Right atrium auricular region (tissue), 2 donors: ENCODE data around the gene ANKRD22. TPM values are rescaled to one million over a fixed set of nuclear protein-coding genes. Genes with fewer than 3 reads are reported as not detected.

ENCODE experiments used
- DNase-seq: peaks from one replicate; pipeline ENCODE4 v3.0.0-alpha.2; 2019; ENCODE audit warnings: low spot score
- H3K27ac ChIP-seq, 2 donors: fragments of 200-600 bp; sonication (generic); 1 replicate in 1 of 2; 2 replicates in 1 of 2; pipeline ENCODE4 v1.5.1; 2016 to 2019
- H3K27me3 ChIP-seq, 2 donors: fragments of 200-600 bp; sonication (generic); one replicate each; pipeline versions ENCODE4 v1.5.1 to v1.6.0; 2017 to 2019
- H3K36me3 ChIP-seq: fragments of 200-600 bp; sonication (generic); one replicate; pipeline ENCODE4 v1.5.1; 2016
- H3K4me1 ChIP-seq, 2 donors: fragments of 200-600 bp; sonication (generic); one replicate each; pipeline versions ENCODE4 v1.5.1 to v1.6.0; 2017 to 2019
- H3K4me3 ChIP-seq, 2 donors: fragments of 200-600 bp; sonication (generic); 1 replicate in 1 of 2; 2 replicates in 1 of 2; pipeline ENCODE4 v1.5.1; 2017 to 2019; ENCODE audit warnings: mild to moderate bottlenecking in 1 of 2, moderate library complexity in 1 of 2
- H3K9me3 ChIP-seq, 2 donors: fragments of 200-600 bp; sonication (generic); one replicate each; pipeline ENCODE4 v1.5.1; 2019
- total RNA-seq, 2 donors: library from RNA; depleted of rRNA; stranded (reverse); fragments of >200 nt; gene quantifications; one replicate each; pipeline ENCODE4 v1.1.0, GENCODE V29; 2016
- TF ChIP-seq, protein P1 (sequence below), 2 donors: fragments of 200-600 bp; sonication (generic); IDR thresholded peaks; one replicate each; pipeline ENCODE4 v1.5.1; 2019; ENCODE audit warnings: antibody characterized with exemption in 2 of 2

Gene ANKRD22
- total RNA-seq, 2 donors from 2014 or later, result not detected

DNA sequence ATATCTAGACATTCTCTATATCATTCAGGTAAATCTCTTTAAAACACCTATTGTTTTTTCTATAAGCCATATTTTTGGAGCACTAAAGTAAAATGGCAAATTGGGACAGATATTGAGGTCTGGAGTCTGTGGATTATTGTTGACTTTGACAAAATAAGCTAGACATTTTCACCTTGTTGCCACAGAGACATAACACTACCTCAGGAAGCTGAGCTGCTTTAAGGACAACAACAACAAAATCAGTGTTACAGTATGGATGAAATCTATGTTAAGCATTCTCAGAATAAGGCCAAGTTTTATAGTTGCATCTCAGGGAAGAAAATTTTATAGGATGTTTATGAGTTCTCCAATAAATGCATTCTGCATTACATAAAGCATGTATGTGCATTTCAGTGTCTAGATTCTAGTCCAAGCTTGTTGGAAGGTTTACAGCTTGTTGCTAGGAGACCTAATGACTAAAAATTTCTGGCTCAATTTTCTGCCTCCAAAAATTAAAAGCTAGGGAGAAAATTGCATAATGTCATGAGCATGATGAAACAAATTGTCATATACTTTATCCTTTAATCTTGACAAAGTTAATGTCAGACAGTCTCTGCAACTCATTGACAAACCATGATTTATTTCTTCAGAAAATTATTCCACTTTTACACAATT is 30.8 kb downstream of the ANKRD22 start:
- Histone ChIP-seq H3K36me3 (no peaks in the 10 kb centered on the region), H3K4me3 (no peak overlapping the region)

GRCh38 chr10:88819290-88819689 is 32.4 kb downstream of the ANKRD22 start:
- no peaks in the 10 kb centered on the region for H3K36me3 ChIP-seq
- no peak overlapping the region for H3K27ac ChIP-seq
- H3K4me1 ChIP-seq, result no peaks in the 10 kb centered on the region

More for the DNA sequence above, 30.8 kb downstream of the ANKRD22 start:
- no peak for DNase-seq
- H3K27me3 ChIP-seq, result no peaks in the 10 kb centered on the region
- H3K9me3 ChIP-seq, result no peaks in the 10 kb centered on the region
- no peaks in the 10 kb centered on the region for H3K4me1 ChIP-seq
- no peak overlapping the region for H3K27ac ChIP-seq
- TF ChIP-seq, protein P1, sequence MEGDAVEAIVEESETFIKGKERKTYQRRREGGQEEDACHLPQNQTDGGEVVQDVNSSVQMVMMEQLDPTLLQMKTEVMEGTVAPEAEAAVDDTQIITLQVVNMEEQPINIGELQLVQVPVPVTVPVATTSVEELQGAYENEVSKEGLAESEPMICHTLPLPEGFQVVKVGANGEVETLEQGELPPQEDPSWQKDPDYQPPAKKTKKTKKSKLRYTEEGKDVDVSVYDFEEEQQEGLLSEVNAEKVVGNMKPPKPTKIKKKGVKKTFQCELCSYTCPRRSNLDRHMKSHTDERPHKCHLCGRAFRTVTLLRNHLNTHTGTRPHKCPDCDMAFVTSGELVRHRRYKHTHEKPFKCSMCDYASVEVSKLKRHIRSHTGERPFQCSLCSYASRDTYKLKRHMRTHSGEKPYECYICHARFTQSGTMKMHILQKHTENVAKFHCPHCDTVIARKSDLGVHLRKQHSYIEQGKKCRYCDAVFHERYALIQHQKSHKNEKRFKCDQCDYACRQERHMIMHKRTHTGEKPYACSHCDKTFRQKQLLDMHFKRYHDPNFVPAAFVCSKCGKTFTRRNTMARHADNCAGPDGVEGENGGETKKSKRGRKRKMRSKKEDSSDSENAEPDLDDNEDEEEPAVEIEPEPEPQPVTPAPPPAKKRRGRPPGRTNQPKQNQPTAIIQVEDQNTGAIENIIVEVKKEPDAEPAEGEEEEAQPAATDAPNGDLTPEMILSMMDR (IDR thresholded peaks at IDR 0.05), result no peak

GRCh38 chr10:88813200-88813599 is 38.4 kb downstream of the ANKRD22 start:
- H3K36me3 ChIP-seq, result no peaks in the 10 kb centered on the region
- H3K27ac ChIP-seq, result no peak overlapping the region
- DNase-seq, result no peak
- no peaks in the 10 kb centered on the region for H3K9me3 ChIP-seq
- no peak overlapping the region for H3K4me3 ChIP-seq
- no peaks in the 10 kb centered on the region for H3K4me1 ChIP-seq
- no peaks in the 10 kb centered on the region for H3K27me3 ChIP-seq
- TF ChIP-seq, protein P1 (IDR thresholded peaks at IDR 0.05), result no peak

More at GRCh38 chr10:88819290-88819689, 32.4 kb downstream of the ANKRD22 start:
- DNase-seq, result no peak
- H3K4me3 ChIP-seq, result no peak overlapping the region
- H3K27me3 ChIP-seq, result no peaks in the 10 kb centered on the region
- TF ChIP-seq, protein P1 (IDR thresholded peaks at IDR 0.05), result no peak
- H3K9me3 ChIP-seq, result no peaks in the 10 kb centered on the region

DNA sequence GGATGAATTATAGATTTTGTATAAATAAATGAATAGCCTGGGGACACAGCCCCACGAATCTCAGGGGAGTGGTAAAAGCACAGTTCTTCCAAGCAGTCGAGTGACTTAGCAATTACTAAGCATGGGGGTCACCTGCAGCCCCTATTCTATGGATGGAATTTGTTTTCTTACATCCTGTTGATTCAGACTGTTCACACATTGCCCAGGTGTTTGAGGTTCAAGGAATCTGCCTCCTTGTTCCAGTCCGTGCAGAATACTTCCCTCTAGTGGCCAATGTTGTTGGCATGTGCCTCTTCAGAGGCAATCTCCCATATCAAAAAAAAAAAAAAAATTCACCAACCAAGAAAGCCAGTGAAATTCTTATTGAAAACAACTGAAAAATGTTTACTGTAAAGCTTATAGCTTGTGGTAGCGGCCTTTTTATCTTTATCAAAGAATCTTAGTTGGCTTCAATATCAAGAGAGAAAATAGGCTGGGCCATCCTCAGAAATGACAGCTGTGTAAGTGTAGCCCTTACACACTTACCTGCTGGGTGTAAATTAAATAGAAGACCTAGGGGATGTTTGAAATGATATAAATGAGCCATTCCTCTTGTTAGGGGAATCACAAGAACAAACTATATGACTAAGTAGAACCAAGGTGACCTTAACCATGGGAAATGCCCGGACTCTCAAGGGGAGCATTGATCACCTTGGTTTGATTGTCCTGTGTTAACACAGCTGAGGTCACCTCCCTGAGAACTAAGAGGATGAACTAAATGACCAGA is 41.3 kb downstream of the ANKRD22 start:
- Histone ChIP-seq H3K4me3 (no peak overlapping the region), H3K27ac (no peak overlapping the region), H3K36me3 (no peaks in the 10 kb centered on the region), H3K4me1 (no peaks in the 10 kb centered on the region), H3K27me3 (no peaks in the 10 kb centered on the region), H3K9me3 (no peaks in the 10 kb centered on the region)
- TF ChIP-seq, protein P1 (IDR thresholded peaks at IDR 0.05), result peak; percentile 54 to 67
- DNase-seq, result no peak

GRCh38 chr10:88809621-88810020 is 42.0 kb downstream of the ANKRD22 start:
- TF ChIP-seq, protein P1 (IDR thresholded peaks at IDR 0.05), result no peak
- H3K4me1 ChIP-seq, result no peaks in the 10 kb centered on the region
- H3K4me3 ChIP-seq, result no peak overlapping the region
- no peaks in the 10 kb centered on the region for H3K36me3 ChIP-seq
- H3K27ac ChIP-seq, result no peak overlapping the region
- no peaks in the 10 kb centered on the region for H3K9me3 ChIP-seq
- H3K27me3 ChIP-seq, result no peaks in the 10 kb centered on the region
- no peak for DNase-seq
